RWPE2 (cell line): ENCODE results near the gene MOK.

Source experiments
- ATAC-seq: fragments of 200-7000 bp; cut with Tn5 transposase; 3 replicates; pipeline ENCODE4 v1.9.1; 2021; ENCODE audit warnings: low read depth
- DNase-seq: peaks from one replicate; pipeline ENCODE4 v3.0.0-alpha.2; 2020; ENCODE audit warnings: low spot score
- H3K27ac ChIP-seq: fragments of 450-650 bp; 2 replicates; pipeline ENCODE4 v1.5.1; 2017; ENCODE audit warnings: mild to moderate bottlenecking; ENCODE audit not compliant: poor library complexity, severe bottlenecking
- H3K27me3 ChIP-seq: fragments of 250-450 bp; sonication (Bioruptor Pico); 2 replicates; pipeline ENCODE4 v1.5.1; 2021; ENCODE audit warnings: mild to moderate bottlenecking, moderate library complexity; ENCODE audit not compliant: insufficient read depth, poor library complexity, severe bottlenecking
- H3K36me3 ChIP-seq: fragments of 250-450 bp; sonication (Bioruptor Pico); 2 replicates; pipeline ENCODE4 v1.5.1; 2020; ENCODE audit warnings: low read depth, mild to moderate bottlenecking, moderate library complexity
- H3K4me1 ChIP-seq: fragments of 250-450 bp; sonication (Bioruptor Pico); 2 replicates; pipeline ENCODE4 v1.5.1; 2021; ENCODE audit warnings: mild to moderate bottlenecking, moderate library complexity; ENCODE audit not compliant: insufficient read depth, poor library complexity, severe bottlenecking
- H3K4me3 ChIP-seq: fragments of 250-450 bp; sonication (Bioruptor Pico); 2 replicates; pipeline ENCODE4 v1.5.1; 2021; ENCODE audit warnings: mild to moderate bottlenecking, moderate library complexity; ENCODE audit not compliant: severe bottlenecking
- H3K9me3 ChIP-seq: fragments of 250-450 bp; sonication (Bioruptor Pico); 2 replicates; pipeline ENCODE4 v1.5.1; 2021; ENCODE audit warnings: mild to moderate bottlenecking, moderate library complexity; ENCODE audit not compliant: severe bottlenecking
- TF ChIP-seq, protein P1 (sequence below): fragments of 450-650 bp; IDR thresholded peaks from one replicate; pipeline ENCODE4 v1.5.1; 2017; ENCODE audit warnings: mild to moderate bottlenecking, moderate library complexity; ENCODE audit not compliant: poor library complexity, severe bottlenecking

The MOK gene

DNA sequence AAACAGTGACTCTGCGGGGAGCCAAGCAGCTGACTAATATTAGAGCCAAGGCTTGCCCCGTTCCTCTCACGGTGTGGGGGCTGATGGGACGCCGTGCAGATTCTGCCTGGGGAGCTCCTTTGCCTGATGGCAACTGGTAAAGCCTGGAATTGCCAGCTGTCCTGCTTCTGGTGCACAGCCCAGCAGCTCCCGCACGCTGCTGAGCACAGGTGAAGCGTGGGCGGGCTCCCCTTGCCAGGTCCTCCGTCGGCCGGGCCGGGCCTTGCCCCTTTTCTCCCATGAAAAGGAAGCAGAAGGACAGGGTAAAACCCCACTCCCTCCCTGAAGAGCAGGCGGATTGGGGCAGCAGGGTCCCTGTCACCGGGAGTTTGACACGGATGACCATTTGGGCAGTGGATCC lies 86.3 kb downstream of the MOK start:
- H3K9me3 ChIP-seq, result no peaks in the 10 kb centered on the region
- peaks cover 13% of the 10 kb centered on the region for H3K4me1 ChIP-seq
- DNase-seq, result no peak
- no peak for ATAC-seq
- H3K27me3 ChIP-seq, result no peaks in the 10 kb centered on the region
- H3K27ac ChIP-seq, result no peak overlapping the region
- TF ChIP-seq, protein P1, sequence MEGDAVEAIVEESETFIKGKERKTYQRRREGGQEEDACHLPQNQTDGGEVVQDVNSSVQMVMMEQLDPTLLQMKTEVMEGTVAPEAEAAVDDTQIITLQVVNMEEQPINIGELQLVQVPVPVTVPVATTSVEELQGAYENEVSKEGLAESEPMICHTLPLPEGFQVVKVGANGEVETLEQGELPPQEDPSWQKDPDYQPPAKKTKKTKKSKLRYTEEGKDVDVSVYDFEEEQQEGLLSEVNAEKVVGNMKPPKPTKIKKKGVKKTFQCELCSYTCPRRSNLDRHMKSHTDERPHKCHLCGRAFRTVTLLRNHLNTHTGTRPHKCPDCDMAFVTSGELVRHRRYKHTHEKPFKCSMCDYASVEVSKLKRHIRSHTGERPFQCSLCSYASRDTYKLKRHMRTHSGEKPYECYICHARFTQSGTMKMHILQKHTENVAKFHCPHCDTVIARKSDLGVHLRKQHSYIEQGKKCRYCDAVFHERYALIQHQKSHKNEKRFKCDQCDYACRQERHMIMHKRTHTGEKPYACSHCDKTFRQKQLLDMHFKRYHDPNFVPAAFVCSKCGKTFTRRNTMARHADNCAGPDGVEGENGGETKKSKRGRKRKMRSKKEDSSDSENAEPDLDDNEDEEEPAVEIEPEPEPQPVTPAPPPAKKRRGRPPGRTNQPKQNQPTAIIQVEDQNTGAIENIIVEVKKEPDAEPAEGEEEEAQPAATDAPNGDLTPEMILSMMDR, result no peak
- H3K4me3 ChIP-seq, result no peak overlapping the region
- H3K36me3 ChIP-seq, result peaks cover 14% of the 10 kb centered on the region

DNA sequence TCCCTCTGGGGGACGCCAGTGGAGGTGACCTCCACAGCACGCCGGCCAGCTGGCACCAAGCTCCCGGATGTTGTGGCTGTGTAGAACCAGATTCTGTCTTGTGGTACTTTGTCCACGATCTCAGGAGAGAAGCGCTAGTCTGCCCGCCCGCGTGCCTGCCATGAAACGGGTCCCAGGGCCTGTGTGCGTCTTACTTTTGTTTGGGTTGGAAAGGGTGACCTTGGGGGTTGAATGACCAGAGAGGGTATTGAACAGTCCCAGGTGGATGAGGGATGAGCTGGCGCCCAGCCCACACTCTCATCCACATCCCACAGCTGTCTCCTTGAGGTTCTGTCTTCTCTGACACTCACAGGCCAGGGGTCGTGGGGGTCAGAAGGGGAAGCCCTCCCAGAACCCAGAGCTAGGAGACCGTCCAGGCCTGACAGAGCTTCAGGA lies 87.0 kb downstream of the MOK start:
- Histone ChIP-seq H3K4me3 (no peak overlapping the region), H3K27ac (no peak overlapping the region), H3K27me3 (no peaks in the 10 kb centered on the region), H3K36me3 (peaks cover 15% of the 10 kb centered on the region), H3K4me1 (peaks cover 13% of the 10 kb centered on the region), H3K9me3 (no peaks in the 10 kb centered on the region)
- ATAC-seq (no peak), DNase-seq (no peak)
- TF ChIP-seq, protein P1, result no peak

DNA sequence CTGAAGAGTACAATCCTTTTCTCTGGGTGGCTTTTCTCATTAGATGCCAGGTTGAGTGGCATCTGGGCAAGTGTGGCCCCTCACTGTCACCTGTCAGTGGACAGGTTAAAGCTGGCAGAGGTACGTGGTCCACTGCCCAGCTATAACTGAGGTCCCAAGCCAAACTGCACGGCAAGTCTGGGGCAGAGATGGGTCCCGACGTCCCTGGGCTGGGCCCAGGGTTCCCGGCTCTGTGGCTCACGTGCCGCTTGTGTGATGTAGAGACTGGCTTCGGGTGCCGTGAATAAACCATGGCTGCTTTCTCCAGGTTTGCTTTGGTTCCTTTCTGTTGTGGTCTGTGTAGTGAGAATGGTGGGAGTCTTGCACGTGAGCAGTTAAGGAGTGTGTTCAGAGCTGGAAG lies 87.6 kb downstream of the MOK start:
- peaks cover 13% of the 10 kb centered on the region for H3K4me1 ChIP-seq
- no peaks in the 10 kb centered on the region for H3K27me3 ChIP-seq
- H3K36me3 ChIP-seq, result peaks cover 18% of the 10 kb centered on the region
- ATAC-seq (no peak), DNase-seq (no peak)
- no peak overlapping the region for H3K27ac ChIP-seq
- H3K4me3 ChIP-seq, result no peak overlapping the region
- TF ChIP-seq, protein P1, result no peak
- H3K9me3 ChIP-seq, result no peaks in the 10 kb centered on the region

DNA sequence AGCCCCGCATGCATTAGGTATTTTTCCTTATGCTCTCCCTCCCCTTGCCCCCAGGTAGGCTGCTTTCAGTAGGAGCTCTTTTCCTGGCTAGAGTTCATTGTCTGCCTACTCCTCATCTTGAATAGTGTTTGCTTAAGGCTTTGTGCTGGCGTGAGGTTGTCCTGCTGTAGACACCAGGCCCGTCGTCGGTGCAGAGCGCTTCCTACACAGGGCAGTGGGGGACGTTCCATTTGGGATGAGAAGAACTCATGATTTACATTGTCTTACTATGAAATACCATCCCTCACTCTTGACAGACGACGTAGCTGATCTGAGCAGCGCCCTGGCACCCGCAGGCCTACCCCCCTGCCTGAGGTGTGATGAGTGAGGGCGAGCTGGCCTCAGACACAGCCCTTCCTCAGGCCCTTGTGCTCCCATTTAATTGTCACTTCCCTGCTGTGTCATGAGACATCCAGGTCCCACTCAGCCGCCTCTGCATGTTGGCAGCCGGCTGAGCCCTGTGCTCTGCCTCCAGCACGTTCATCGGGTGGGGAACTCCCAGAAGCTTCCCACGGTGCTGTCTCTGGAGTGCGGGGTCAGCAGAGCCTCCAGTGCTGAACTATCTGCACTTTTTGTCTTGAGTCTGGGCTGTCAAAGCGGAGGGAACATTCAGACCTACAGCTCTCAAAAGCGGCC lies 89.3 kb downstream of the MOK start:
- Histone ChIP-seq H3K9me3 (no peaks in the 10 kb centered on the region), H3K36me3 (peaks cover 25% of the 10 kb centered on the region), H3K4me1 (peaks cover 7% of the 10 kb centered on the region), H3K27ac (no peak overlapping the region), H3K27me3 (no peaks in the 10 kb centered on the region), H3K4me3 (no peak overlapping the region)
- ATAC-seq (no peak), DNase-seq (no peak)
- TF ChIP-seq, protein P1, result no peak

DNA sequence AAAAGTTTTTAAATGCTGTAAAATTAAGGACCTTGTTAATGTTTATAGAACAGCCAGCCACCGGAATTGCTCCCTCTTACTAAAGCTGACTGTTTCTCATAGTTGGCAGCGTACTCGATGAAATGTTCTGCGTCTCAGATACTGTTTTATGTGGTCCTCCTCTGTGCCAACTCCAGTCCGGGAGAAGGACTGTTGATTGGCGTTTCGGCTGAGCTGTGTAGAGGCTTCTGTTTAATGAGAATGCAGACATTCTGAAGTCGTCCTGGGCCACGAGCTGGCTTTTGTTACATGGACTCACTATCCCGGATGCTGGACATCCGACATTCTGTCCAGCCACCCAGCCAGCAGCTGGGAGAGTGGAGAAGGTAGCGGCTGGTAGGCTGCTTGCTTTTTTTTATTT lies 89.9 kb downstream of the MOK start:
- TF ChIP-seq, protein P1, result no peak
- H3K36me3 ChIP-seq, result peaks cover 30% of the 10 kb centered on the region
- H3K27me3 ChIP-seq, result no peaks in the 10 kb centered on the region
- no peak overlapping the region for H3K27ac ChIP-seq
- H3K9me3 ChIP-seq, result no peaks in the 10 kb centered on the region
- ATAC-seq, result no peak
- no peak for DNase-seq
- peaks cover 1% of the 10 kb centered on the region for H3K4me1 ChIP-seq
- H3K4me3 ChIP-seq, result no peak overlapping the region
